Measurements from ENCODE around the gene SCCPDH. TPM values are rescaled to one million over a fixed set of nuclear protein-coding genes. Genes with fewer than 3 reads are reported as not detected.

SCCPDH gene
- total RNA-seq, 1 donor from 2014 or later = 34.1 TPM

DNA sequence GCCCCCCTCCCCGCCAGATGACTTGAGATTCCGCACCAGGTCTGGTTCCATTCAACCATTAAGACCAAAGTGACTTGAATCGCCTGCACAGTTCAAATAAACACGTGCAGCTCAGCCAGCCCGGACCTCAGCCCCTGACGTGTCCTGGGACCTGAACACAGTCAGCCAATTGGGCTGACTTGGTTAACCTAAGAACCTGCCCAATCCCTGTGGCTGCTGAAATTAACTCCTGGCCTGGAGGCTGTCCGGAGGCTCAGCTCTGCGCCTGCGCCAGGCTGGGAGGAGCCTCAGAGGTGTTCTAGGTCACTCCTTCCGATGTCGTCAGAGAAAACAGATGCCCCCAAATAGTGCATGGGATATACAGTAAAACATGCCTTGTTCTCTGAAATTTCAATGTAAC is 73.4 kb downstream of the SCCPDH start:
- Mint-ChIP-seq H3K9me3 (no peaks in the 10 kb centered on the region), H3K4me1 (ENCODE audit: unreplicated experiment) (peaks cover 35% of the 10 kb centered on the region), H3K36me3 (no peaks in the 10 kb centered on the region), H3K4me3 (no peak overlapping the region), H3K27me3 (peaks cover 6% of the 10 kb centered on the region), H3K27ac (no peak overlapping the region)
- TF ChIP-seq, protein P1, sequence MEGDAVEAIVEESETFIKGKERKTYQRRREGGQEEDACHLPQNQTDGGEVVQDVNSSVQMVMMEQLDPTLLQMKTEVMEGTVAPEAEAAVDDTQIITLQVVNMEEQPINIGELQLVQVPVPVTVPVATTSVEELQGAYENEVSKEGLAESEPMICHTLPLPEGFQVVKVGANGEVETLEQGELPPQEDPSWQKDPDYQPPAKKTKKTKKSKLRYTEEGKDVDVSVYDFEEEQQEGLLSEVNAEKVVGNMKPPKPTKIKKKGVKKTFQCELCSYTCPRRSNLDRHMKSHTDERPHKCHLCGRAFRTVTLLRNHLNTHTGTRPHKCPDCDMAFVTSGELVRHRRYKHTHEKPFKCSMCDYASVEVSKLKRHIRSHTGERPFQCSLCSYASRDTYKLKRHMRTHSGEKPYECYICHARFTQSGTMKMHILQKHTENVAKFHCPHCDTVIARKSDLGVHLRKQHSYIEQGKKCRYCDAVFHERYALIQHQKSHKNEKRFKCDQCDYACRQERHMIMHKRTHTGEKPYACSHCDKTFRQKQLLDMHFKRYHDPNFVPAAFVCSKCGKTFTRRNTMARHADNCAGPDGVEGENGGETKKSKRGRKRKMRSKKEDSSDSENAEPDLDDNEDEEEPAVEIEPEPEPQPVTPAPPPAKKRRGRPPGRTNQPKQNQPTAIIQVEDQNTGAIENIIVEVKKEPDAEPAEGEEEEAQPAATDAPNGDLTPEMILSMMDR (conservative IDR thresholded peaks at IDR 0.05) = no peak
- DNase-seq (ENCODE audit: extremely low spot score, unreplicated experiment) = no peak

DNA sequence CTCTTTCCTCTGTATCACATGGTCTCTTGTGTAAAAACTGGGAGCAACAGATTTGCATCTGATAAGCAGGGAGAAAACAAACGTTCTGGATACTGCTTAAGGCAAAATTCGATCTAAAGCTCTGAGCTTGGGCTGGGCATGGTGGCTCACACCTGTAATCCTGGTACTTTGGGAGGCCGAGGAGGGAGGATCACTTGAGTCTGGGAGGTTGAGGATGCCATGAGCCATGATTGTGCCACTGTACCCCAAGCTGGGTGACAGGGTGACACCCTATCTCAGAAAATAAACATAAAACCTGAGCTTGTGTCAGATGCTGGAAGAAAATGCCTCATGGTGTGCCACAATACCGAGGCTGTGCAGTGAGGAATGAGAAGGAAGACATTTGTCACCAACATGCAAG is 73.9 kb downstream of the SCCPDH start:
- Mint-ChIP-seq H3K27me3 (peaks cover 6% of the 10 kb centered on the region), H3K36me3 (no peaks in the 10 kb centered on the region), H3K4me3 (no peak overlapping the region), H3K27ac (peak overlapping the region; percentile 25), H3K9me3 (no peaks in the 10 kb centered on the region), H3K4me1 (ENCODE audit: unreplicated experiment) (peaks cover 32% of the 10 kb centered on the region)
- TF ChIP-seq, protein P1 (conservative IDR thresholded peaks at IDR 0.05) = no peak
- DNase-seq (ENCODE audit: extremely low spot score, unreplicated experiment) = no peak

DNA sequence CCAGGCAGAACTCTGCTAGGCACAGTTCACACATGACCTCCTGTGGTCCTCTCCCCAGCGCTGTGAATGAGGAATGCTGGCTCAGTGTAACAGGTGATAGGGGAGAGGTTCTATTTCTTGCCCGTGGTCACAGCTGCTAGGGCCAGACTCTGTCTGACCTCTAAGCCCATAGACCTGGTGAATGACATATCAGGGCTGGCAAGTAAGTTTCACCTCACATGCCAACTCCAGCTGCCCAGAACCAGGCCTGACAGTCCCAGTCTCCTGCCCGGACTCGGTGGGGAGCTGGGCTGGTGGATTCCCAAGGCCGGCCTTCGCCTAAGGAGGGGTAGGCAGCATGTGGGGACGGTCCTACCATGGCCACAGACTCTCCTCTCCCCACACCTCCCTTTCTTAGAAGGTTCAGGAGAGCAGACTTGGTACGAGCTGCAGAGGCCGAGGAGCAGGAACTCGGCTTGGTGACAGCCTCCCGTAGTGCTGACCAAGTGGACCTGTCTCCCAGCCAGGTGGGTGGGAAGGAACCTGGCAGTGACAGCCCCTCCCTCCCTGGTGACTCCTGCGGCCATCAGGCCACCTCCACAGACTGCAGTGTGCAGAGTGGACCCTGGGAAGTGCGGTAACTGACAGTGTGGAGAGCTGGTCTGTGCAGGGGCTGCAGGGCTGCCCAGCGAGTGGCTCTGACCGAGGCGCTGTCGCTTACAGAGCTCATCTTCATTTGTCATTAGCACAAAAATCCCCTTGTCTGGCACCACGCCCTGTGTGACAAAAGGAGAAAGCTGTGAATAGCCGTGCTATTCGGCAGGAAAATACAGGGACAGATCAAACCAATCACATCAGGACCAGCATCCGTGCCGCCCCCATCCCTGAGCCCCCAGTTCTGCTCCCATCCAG is 74.6 kb downstream of the SCCPDH start:
- H3K4me3 Mint-ChIP-seq = peak overlapping the region; percentile 32
- no peak for DNase-seq (ENCODE audit: extremely low spot score, unreplicated experiment)
- no peaks in the 10 kb centered on the region for H3K36me3 Mint-ChIP-seq
- no peaks in the 10 kb centered on the region for H3K9me3 Mint-ChIP-seq
- TF ChIP-seq, protein P1 (conservative IDR thresholded peaks at IDR 0.05) = no peak
- peaks cover 26% of the 10 kb centered on the region for H3K4me1 Mint-ChIP-seq (ENCODE audit: unreplicated experiment)
- H3K27ac Mint-ChIP-seq = no peak overlapping the region
- H3K27me3 Mint-ChIP-seq = peaks cover 6% of the 10 kb centered on the region

DNA sequence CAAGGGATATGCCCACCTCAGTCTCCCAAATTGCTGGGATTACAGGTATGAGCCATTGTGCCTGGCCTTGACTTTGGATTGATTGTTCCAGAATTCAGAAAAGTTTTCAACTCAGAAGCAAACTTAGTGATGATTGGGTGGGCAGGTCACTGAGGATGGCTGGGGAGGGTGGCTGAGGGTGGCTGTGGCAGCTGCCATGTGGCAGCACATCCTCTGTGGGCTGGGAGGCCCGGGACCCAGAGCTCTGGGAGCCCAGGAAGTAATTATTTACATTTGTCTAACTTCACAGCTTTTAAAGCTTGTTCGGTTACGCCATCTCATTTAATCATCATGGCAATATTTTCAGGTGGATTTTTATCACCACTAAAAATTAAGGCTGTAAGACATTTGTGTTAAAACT is 76.1 kb downstream of the SCCPDH start:
- H3K4me3 Mint-ChIP-seq = no peak overlapping the region
- peaks cover 20% of the 10 kb centered on the region for H3K4me1 Mint-ChIP-seq (ENCODE audit: unreplicated experiment)
- no peak overlapping the region for H3K27ac Mint-ChIP-seq
- no peaks in the 10 kb centered on the region for H3K9me3 Mint-ChIP-seq
- peaks cover 9% of the 10 kb centered on the region for H3K27me3 Mint-ChIP-seq
- TF ChIP-seq, protein P1 (conservative IDR thresholded peaks at IDR 0.05) = no peak
- H3K36me3 Mint-ChIP-seq = no peaks in the 10 kb centered on the region
- DNase-seq (ENCODE audit: extremely low spot score, unreplicated experiment) = no peak

DNA sequence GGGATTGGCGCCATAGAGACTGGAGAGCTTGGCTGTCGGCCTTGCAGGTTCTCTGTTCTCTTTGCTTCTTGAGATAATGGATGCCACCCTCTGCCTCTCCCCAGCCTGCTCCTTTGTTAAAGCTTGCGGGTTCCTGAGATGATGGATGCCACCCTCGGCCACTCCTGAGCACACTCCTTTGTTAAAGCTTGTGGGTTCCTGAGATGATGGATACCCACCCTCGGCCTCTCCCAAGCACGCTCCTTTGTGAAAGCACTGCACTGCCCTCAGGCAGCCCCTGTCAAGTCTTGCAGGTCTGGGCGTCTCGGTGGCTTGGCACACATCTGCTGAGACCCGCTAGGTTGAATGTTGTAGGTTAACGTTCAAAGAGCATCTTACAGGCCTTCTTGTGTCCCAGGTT is 76.5 kb downstream of the SCCPDH start:
- peak overlapping the region; percentile 14 for H3K27ac Mint-ChIP-seq
- H3K4me3 Mint-ChIP-seq = no peak overlapping the region
- no peak for DNase-seq (ENCODE audit: extremely low spot score, unreplicated experiment)
- TF ChIP-seq, protein P1 (conservative IDR thresholded peaks at IDR 0.05) = no peak
- peaks cover 16% of the 10 kb centered on the region for H3K4me1 Mint-ChIP-seq (ENCODE audit: unreplicated experiment)
- H3K9me3 Mint-ChIP-seq = no peaks in the 10 kb centered on the region
- no peaks in the 10 kb centered on the region for H3K36me3 Mint-ChIP-seq
- peaks cover 6% of the 10 kb centered on the region for H3K27me3 Mint-ChIP-seq

All from type B pancreatic cell (in vitro differentiated cells).